Large intestine (tissue), 3 donors: ENCODE data around the gene TBC1D5. TPM values are rescaled to one million over a fixed set of nuclear protein-coding genes. Genes with fewer than 3 reads are reported as not detected.

ENCODE experiments used
- DNase-seq, 2 donors: peaks; one replicate each; pipeline versions ENCODE4 v3.0.0 to v3.0.0-alpha.2; 2013
- H3K27ac ChIP-seq: one replicate; pipeline ENCODE4 v1.5.1; 2013; ENCODE audit warnings: low read length
- H3K27me3 ChIP-seq: 2 replicates; pipeline ENCODE4 v1.6.1; 2013; ENCODE audit warnings: low read length; ENCODE audit not compliant: control insufficient read depth, insufficient read depth
- H3K36me3 ChIP-seq: 2 replicates; pipeline ENCODE4 v1.6.1; 2013; ENCODE audit warnings: low read length; ENCODE audit not compliant: control insufficient read depth, insufficient read depth
- H3K4me1 ChIP-seq: one replicate; pipeline ENCODE4 v1.6.1; 2013; ENCODE audit warnings: low read length; ENCODE audit not compliant: control insufficient read depth, insufficient read depth
- H3K4me3 ChIP-seq: one replicate; pipeline ENCODE4 v1.5.1; 2013; ENCODE audit warnings: low read length
- H3K9me3 ChIP-seq: one replicate; pipeline ENCODE4 v1.6.1; 2013; ENCODE audit warnings: mild to moderate bottlenecking, low read depth, low read length, moderate library complexity; ENCODE audit not compliant: control insufficient read depth
- WGBS: methylation state at CpG from one replicate; pipeline ENCODE4 v1.1.5; 2013; ENCODE audit warnings: low lambda C conversion rate; ENCODE audit not compliant: insufficient coverage; 5-methylcytosine and 5-hydroxymethylcytosine counted together
- polyA plus RNA-seq: library from polyadenylated mRNA; unstranded; fragments of 120-200 nt; gene quantifications from one replicate; pipeline ENCODE4 v1.2.1, GENCODE V29; 2013

TBC1D5 gene
- polyA plus RNA-seq, 1 donor = 35.7 TPM

DNA sequence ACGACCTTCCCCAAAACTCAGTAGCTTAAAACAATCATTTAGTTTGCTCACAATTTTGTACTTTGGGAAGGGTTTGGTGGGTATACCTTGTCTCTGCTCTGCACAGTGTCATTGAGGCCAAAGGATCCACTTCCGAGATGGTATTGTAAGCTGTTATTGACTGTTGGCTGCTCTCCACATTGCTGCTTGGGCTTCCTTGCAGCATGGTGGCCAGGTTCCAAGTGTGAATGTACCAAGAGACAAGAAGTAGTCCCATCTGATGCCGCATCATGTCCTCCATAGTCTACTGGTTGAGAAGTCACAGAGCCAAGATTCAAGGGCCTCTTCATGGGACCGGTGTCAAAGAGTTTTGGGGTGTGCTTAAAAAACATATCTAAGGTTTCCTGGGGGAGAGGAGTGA lies 589.2 kb downstream of the TBC1D5 start:
- DNase-seq = no peak
- Histone ChIP-seq H3K27me3 (no peaks in the 10 kb centered on the region), H3K4me3 (no peak overlapping the region), H3K27ac (no peak overlapping the region), H3K36me3 (peaks cover 46% of the 10 kb centered on the region), H3K4me1 (no peaks in the 10 kb centered on the region), H3K9me3 (peaks cover 7% of the 10 kb centered on the region)
- no CpG with 5 or more reads among the region's 4 CpGs for WGBS

DNA sequence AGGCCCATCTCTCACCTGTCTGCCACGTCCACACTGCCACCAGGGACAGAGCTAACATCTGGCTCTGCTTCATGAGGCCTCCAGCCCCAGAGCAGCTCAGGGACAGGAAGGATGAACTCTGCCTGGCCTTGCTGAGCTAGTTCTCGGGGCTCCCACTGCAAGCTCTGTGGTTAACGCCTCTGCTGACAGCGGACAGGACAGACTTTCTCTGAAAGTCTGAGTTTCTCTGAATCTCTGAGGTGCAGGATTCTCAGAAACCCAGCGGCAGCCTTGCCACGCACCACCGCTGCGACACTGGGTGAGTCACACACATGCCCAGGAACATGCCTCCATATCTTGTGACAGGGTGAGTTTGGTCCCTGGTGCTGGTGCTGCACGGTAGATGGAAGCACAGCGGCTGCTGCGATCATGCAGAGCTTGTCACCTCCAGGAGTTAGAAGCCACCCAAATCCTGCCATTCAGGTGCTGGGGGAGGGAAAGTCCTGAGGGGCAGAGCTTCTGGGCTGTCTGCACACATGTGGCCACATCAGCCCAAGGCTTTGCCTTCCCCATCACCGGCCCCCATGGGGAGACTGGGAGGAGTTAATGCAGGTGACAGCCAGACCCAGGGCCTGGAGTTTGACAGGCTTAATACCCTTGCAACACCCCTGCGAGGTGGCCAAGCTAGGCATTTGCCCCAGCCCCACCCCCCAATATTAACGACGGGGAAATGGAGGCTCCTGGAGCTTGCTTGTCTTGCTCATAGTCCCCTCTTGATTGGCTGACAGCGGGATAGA lies 590.6 kb downstream of the TBC1D5 start:
- Histone ChIP-seq H3K27me3 (no peaks in the 10 kb centered on the region), H3K27ac (no peak overlapping the region), H3K4me1 (no peaks in the 10 kb centered on the region), H3K9me3 (peaks cover 7% of the 10 kb centered on the region), H3K4me3 (no peak overlapping the region), H3K36me3 (peaks cover 44% of the 10 kb centered on the region)
- no CpG with 5 or more reads among the region's 16 CpGs for WGBS
- peak in 1 of 2 donors; percentile 38 for DNase-seq

GRCh38 chr3:17149076-17149475 lies 593.4 kb downstream of the TBC1D5 start:
- H3K36me3 ChIP-seq = peaks cover 18% of the 10 kb centered on the region
- H3K4me3 ChIP-seq = no peak overlapping the region
- H3K27ac ChIP-seq = no peak overlapping the region
- no peaks in the 10 kb centered on the region for H3K27me3 ChIP-seq
- H3K9me3 ChIP-seq = peaks cover 3% of the 10 kb centered on the region
- WGBS = no CpG with 5 or more reads among the region's 9 CpGs
- no peaks in the 10 kb centered on the region for H3K4me1 ChIP-seq
- no peak for DNase-seq

GRCh38 chr3:17144665-17144993 lies 597.8 kb downstream of the TBC1D5 start:
- Histone ChIP-seq H3K4me3 (no peak overlapping the region), H3K9me3 (no peaks in the 10 kb centered on the region), H3K27me3 (no peaks in the 10 kb centered on the region), H3K36me3 (no peaks in the 10 kb centered on the region), H3K4me1 (no peaks in the 10 kb centered on the region), H3K27ac (no peak overlapping the region)
- no CpG with 5 or more reads among the region's 7 CpGs for WGBS
- no peak for DNase-seq

DNA sequence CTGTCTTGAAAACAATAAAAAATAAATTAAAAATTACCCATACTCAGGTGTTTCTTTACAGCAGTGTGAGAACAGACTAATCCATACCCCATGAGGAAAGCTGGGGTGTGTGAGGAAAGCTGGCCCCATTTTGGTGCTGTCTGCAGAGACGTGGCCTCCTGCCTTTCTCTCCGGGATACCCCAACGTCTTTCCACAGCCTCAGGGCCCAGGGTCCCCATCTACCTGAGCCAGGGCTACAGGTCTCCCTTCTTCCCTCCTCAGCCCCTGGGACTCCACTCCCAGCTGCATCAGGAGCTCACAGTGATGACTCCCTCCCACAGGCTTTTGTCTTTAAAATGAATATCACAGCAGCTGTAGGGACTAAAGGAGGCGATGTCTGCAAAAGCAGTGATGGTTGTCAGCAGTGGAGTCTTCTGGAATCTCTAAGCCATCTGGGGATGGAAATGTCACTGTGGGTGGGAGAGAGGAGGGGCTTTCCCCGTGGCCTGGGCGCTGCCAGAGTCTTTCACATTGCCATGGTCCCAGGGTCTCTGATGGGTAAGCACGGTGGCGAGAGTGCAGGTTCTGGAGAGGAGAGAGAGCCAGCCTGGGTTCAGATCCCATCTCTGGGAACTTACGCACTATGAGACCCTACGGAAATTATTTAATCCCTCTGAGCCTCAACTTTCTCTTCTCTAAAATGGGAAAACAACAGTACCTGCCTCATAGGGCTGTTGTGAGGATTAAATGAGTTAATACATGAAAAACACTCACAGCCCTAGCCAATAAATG lies 598.4 kb downstream of the TBC1D5 start:
- Histone ChIP-seq H3K4me1 (no peaks in the 10 kb centered on the region), H3K4me3 (no peak overlapping the region), H3K9me3 (no peaks in the 10 kb centered on the region), H3K27ac (no peak overlapping the region), H3K27me3 (no peaks in the 10 kb centered on the region), H3K36me3 (no peaks in the 10 kb centered on the region)
- no CpG with 5 or more reads among the region's 10 CpGs for WGBS
- DNase-seq = no peak

GRCh38 chr3:17142516-17142915 lies 599.9 kb downstream of the TBC1D5 start:
- no peak overlapping the region for H3K27ac ChIP-seq
- DNase-seq = no peak
- 79% methylated on average over 5 of the region's 10 CpGs for WGBS
- no peaks in the 10 kb centered on the region for H3K27me3 ChIP-seq
- no peaks in the 10 kb centered on the region for H3K9me3 ChIP-seq
- no peak overlapping the region for H3K4me3 ChIP-seq
- no peaks in the 10 kb centered on the region for H3K36me3 ChIP-seq
- no peaks in the 10 kb centered on the region for H3K4me1 ChIP-seq

DNA sequence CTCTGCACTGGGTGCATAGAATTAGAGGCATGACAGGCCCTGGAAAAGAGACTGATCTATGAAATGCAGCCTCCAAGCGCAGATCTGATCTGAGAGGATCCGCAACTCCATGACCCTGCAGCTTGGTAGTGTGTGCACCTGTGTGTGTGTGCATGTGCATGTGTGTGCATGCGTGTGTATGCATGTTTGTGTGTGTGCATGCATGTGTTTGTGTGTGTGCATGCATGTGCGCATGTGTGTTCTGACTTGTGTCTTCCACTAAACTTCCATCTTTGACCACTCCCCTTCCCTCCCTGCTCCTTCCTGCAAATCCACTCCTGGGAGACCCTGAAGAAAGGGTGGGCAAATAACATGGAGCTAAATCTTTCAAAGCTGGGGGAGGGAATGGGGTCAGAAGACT lies 600.7 kb downstream of the TBC1D5 start:
- WGBS = no CpG with 5 or more reads among the region's 4 CpGs

DNA sequence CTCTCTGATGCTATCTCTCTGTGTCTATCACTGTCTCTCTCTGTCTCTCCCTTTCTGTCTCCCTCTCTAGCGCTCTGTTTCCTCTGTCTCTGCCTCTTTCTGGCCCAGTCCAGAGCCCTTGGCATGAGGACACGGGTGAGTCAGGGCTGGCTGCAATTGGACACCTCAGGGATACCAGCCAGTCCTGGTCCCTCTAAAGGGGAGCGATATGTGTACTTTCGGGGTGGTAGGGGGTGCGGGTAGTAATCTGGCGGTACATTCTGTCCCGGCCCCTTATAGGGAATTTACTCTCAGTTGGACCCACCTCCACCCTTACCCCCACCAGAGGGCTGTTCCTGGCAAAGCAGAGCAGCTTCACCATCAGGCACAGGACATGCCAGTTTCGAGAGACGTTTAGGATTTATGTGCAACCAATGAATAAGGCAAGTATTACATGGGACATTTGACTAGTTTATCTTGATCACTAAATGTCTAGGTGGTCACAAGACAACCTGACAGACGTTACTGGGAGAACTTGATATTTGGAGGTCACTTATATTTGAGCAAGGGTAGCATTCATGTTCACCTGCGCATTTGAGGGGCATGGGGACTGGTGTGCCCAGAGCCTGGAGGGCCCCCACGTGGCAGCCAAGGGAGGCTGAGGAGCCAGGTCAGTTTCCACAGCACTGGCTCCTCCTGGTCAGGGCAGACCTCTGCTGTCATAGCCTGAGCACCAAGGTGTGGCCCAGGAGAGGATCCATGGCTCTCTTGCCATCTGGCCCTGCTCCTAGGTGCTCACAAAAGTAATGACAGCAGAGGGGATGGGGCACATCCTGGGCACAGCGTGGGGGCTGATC lies 601.5 kb downstream of the TBC1D5 start:
- DNase-seq = no peak
- no peaks in the 10 kb centered on the region for H3K27me3 ChIP-seq
- 100% methylated on average over 1 of the region's 13 CpGs for WGBS

More for the DNA sequence above, 600.7 kb downstream of the TBC1D5 start:
- Histone ChIP-seq H3K9me3 (no peaks in the 10 kb centered on the region), H3K27ac (no peak overlapping the region), H3K27me3 (no peaks in the 10 kb centered on the region), H3K4me1 (no peaks in the 10 kb centered on the region), H3K4me3 (no peak overlapping the region), H3K36me3 (no peaks in the 10 kb centered on the region)
- no peak for DNase-seq

DNA sequence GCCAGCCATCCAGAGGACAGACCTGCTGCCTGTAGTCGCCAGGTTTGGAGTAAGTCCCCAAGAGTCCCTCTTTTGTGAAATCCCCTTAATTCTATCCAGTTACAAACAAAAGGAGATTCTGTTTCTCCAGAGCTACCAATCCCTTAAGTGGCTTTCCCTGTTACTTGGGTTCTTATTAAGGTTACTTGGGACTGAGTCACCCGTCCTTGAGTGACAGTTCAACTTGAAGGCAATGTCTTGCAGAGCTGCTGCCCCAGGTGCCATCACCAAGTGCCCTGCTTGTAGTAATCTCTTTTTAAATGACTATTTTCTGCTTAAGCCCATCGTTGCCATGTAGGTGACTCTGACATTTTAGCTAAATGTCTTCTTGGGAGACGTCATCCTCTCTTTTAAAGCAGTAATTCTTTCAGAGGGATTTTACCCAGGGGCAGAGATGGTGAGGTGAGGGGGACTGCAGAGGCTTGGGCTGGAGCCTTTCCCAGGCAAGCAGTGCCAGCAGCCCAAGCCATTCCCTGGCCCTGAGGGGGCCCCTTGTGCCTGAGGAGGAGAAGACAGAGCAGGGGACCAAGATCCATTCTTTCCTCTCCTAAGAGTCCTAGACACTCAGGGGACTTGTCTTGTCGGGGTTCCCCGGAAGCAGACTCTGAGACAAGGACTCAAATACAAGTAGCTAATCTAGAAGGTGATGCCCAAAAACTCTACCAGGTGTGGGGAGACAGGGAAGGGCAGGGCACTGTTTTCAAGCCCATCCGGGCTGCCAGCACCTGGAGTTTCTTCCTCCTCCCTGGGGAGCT lies 604.0 kb downstream of the TBC1D5 start:
- Histone ChIP-seq H3K27me3 (no peaks in the 10 kb centered on the region), H3K36me3 (no peaks in the 10 kb centered on the region)
- 20% methylated on average over 1 of the region's 7 CpGs for WGBS

More for the DNA sequence above, 601.5 kb downstream of the TBC1D5 start:
- H3K4me1 ChIP-seq = no peaks in the 10 kb centered on the region
- no peaks in the 10 kb centered on the region for H3K36me3 ChIP-seq
- no peak overlapping the region for H3K4me3 ChIP-seq
- no peak overlapping the region for H3K27ac ChIP-seq
- no peaks in the 10 kb centered on the region for H3K9me3 ChIP-seq

More for the DNA sequence above, 604.0 kb downstream of the TBC1D5 start:
- H3K27ac ChIP-seq = no peak overlapping the region
- no peaks in the 10 kb centered on the region for H3K9me3 ChIP-seq
- H3K4me1 ChIP-seq = no peaks in the 10 kb centered on the region
- DNase-seq = no peak
- H3K4me3 ChIP-seq = no peak overlapping the region
